D721Med (cell line): ENCODE measurements around the gene SUPT7L.

Source experiments
- DNase-seq: peaks from one replicate; pipeline ENCODE4 v3.0.0; 2011; ENCODE audit warnings: low spot score; ENCODE audit not compliant: insufficient read length
- FAIRE-seq: peaks from 2 replicates; lab custom pipeline; 2011; peaks lifted over from hg19 to GRCh38; lab: Jason Lieb, UNC
- CTCF ChIP-seq: IDR thresholded peaks from 2 replicates; pipeline ENCODE4 v1.5.1; 2012; ENCODE audit warnings: mild to moderate bottlenecking, control low read depth; ENCODE audit not compliant: insufficient read depth; ENCODE audit errors: missing control alignments

The SUPT7L gene

GRCh38 chr2:27663285-27664153 is at the start of gene SUPT7L, which contains the start of gene SLC4A1AP:
TSS of gene SUPT7L (minus strand) at chr2:27663614. CDS start at chr2:27662192, 1,422 bp downstream.
TSS of gene SLC4A1AP (plus strand) at chr2:27663889. CDS start at chr2:27663915, 26 bp downstream.
- DNase-seq (peak; percentile 66), FAIRE-seq (peak; percentile 73)
- no peak for TF ChIP-seq CTCF

- no peak for TF ChIP-seq CTCF
- DNase-seq (no peak), FAIRE-seq (no peak)
These were observed 49.8 kb upstream of the SUPT7L start for GRCh38 chr2:27713201-27713600.

GRCh38 chr2:27712522-27712921 is 49.1 kb upstream of the SUPT7L start:
- TF ChIP-seq CTCF, result no peak
- FAIRE-seq (no peak), DNase-seq (no peak)

DNA sequence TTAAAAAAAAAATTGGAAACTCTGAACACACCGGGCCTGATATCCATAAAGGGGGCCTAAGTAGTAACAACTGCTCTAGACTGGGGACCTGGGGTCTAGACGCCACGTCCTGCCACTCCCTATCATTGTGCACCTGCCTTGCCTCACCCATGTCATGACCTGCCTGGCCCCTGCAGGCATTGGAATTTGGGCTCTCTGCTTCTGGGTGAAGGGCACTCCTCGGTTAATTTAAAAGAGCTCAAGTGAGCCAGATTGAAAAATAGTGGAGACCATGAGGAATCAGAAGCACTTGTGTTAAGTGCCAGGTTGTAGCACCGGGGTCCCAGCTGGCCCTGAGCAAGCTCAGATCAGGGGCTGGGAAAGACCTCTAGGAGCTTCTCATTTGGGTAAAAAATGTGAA is 48.4 kb upstream of the SUPT7L start:
- DNase-seq (no peak), FAIRE-seq (no peak)
- TF ChIP-seq CTCF, result no peak

DNA sequence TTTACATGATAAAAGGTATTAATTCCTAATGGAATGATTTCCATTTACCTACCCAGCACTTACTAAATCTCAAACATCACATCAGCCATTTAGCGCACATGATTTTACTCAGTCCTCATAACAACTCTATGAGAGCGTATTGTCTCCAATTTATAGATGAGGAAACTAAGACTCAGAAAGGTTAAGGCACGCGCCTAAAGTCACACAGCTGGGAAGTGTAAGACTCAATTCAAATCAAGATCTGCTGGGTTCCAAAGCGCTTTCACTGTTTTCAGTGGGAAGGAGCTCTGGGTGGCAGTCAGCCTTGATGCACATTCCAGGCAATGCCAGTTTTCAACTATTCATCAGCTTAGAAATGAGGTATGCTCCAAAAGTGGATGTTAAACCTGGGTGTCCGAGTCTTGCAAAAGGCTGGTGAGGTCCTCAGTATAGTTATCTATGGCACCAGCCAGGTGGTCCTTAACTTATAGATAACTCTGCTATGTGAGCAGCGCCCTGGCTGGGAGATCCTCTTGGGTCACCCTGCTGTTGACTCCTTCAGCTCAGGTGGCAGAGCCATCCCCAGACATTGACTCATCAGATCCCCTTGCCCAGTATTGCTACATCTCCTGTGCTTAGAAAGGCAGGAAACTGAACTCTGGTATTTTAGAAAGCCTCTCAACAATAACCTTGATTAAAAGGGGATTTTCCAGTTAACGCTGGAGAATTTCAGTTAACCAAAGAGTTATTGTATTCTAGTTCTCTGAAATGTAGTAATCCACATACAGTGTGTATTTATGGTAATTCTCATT is 47.4 kb upstream of the SUPT7L start:
- no peak for TF ChIP-seq CTCF
- FAIRE-seq (no peak), DNase-seq (no peak)

GRCh38 chr2:27709960-27710575 is 46.7 kb upstream of the SUPT7L start:
- TF ChIP-seq CTCF, result no peak
- no peak for FAIRE-seq

More at GRCh38 chr2:27709960-27710575, 46.7 kb upstream of the SUPT7L start:
- DNase-seq, result no peak
